Astrocyte of the spinal cord (primary cell): Measurements from ENCODE around the gene EXOC6.

Source experiments
- DNase-seq: peaks from one replicate; pipeline ENCODE4 v3.0.0; 2011; ENCODE audit warnings: low read depth, low spot score
- H3K4me3 ChIP-seq: 2 replicates; pipeline ENCODE4 v1.5.1; 2011; ENCODE audit warnings: low read depth, mild to moderate bottlenecking, low read length, moderate library complexity
- CTCF ChIP-seq: IDR thresholded peaks from 2 replicates; pipeline ENCODE4 v1.5.1; 2012; ENCODE audit warnings: low read depth, mild to moderate bottlenecking, low read length, inconsistent platforms
- in situ Hi-C: cut with HindIII; loops from 2 replicates; pipeline ENCODE4 v1.10.0; 2017; ENCODE audit warnings: low sequenced_read_pairs

The EXOC6 gene

GRCh38 chr10:92848441-92849233, at the start of gene EXOC6:
TSS of gene EXOC6 (plus strand) at chr10:92848520. CDS start at chr10:92848534, 14 bp downstream.
- TF ChIP-seq CTCF: no peak
- in situ Hi-C loops: no loop called here
- DNase-seq: peak; percentile 78
- peak within 1 kb of the TSS; percentile 65 for H3K4me3 ChIP-seq

GRCh38 chr10:92799568-92799967, 48.8 kb upstream of the EXOC6 start:
- in situ Hi-C loops: no loop called here
- no peak for DNase-seq
- no peak for TF ChIP-seq CTCF
- no peak overlapping the region for H3K4me3 ChIP-seq

GRCh38 chr10:92800134-92800733, 48.1 kb upstream of the EXOC6 start:
- no peak for DNase-seq
- no peak overlapping the region for H3K4me3 ChIP-seq
- no peak for TF ChIP-seq CTCF
- in situ Hi-C loops: no loop called here

GRCh38 chr10:92801978-92802872, 46.1 kb upstream of the EXOC6 start:
- no peak for DNase-seq
- in situ Hi-C loops: no loop called here
- H3K4me3 ChIP-seq: no peak overlapping the region
- TF ChIP-seq CTCF: no peak

GRCh38 chr10:92809840-92810239, 38.5 kb upstream of the EXOC6 start:
- no peak for TF ChIP-seq CTCF
- no peak for DNase-seq
- H3K4me3 ChIP-seq: no peak overlapping the region
- in situ Hi-C loops: no loop called here

- DNase-seq: no peak
- H3K4me3 ChIP-seq: no peak overlapping the region
- TF ChIP-seq CTCF: no peak
- in situ Hi-C loops: no loop called here
Measured at GRCh38 chr10:92810934-92811532, 37.3 kb upstream of the EXOC6 start.
